MM.1S (cell line): Measurements from ENCODE around the gene IP6K1.

Experiments used
- CTCF ChIP-seq: fragments of 300-600 bp; sonication (generic); IDR thresholded peaks from 2 replicates; pipeline ENCODE4 v1.5.1; 2016; ENCODE audit warnings: antibody characterized with exemption, low read length, mixed read lengths
- EZH2 ChIP-seq: fragments of 300-600 bp; sonication (generic); optimal IDR thresholded peaks from 2 replicates; pipeline ENCODE3; 2017; ENCODE audit warnings: low read depth, mild to moderate bottlenecking, antibody characterized with exemption, low read length, mixed read lengths
- EZH2phosphoT487 ChIP-seq: fragments of 300-600 bp; sonication (generic); IDR thresholded peaks from 2 replicates; pipeline ENCODE4 v1.6.1; 2018; ENCODE audit warnings: antibody characterized with exemption, low read length

- TF ChIP-seq CTCF = no peak
- no peak for TF ChIP-seq EZH2
- TF ChIP-seq EZH2phosphoT487 = no peak
Observed at GRCh38 chr3:49761661-49762060, 24.7 kb downstream of the IP6K1 start.
